GM12865 (cell line): ENCODE measurements around the gene LHFPL3.

Experiments
- DNase-seq: peaks from one replicate; pipeline ENCODE4 v3.0.0; 2010; ENCODE audit warnings: low read depth
- H3K4me3 ChIP-seq: 2 replicates; pipeline ENCODE4 v1.5.1; 2011; ENCODE audit warnings: mild to moderate bottlenecking, low read depth, low read length, control low read depth
- TF ChIP-seq, protein P1 (sequence below): IDR thresholded peaks from 2 replicates; pipeline ENCODE4 v1.5.1; 2011; ENCODE audit warnings: low read length, control low read depth, low read depth, inconsistent platforms; ENCODE audit not compliant: insufficient read depth; ENCODE audit errors: missing control alignments

Gene LHFPL3

DNA sequence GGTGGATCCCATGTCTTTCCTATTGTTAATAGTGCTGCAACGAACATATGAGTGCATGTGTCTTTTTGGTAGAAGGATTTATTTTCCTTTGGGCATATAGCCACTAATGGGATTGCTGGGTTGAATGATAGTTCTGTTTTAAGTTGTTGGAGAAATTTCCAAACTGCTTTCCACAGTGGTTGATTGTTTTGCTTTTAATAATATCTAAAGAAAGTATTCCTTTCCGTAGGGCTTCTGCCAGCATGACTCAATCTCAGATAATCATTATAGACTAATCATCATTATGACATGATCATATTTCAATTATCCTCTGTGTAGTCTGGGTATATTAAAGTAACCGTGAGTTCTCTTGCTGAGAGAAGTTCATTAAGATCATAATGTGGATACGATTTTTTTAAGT, 575.4 kb downstream of the LHFPL3 start:
- TF ChIP-seq, protein P1, sequence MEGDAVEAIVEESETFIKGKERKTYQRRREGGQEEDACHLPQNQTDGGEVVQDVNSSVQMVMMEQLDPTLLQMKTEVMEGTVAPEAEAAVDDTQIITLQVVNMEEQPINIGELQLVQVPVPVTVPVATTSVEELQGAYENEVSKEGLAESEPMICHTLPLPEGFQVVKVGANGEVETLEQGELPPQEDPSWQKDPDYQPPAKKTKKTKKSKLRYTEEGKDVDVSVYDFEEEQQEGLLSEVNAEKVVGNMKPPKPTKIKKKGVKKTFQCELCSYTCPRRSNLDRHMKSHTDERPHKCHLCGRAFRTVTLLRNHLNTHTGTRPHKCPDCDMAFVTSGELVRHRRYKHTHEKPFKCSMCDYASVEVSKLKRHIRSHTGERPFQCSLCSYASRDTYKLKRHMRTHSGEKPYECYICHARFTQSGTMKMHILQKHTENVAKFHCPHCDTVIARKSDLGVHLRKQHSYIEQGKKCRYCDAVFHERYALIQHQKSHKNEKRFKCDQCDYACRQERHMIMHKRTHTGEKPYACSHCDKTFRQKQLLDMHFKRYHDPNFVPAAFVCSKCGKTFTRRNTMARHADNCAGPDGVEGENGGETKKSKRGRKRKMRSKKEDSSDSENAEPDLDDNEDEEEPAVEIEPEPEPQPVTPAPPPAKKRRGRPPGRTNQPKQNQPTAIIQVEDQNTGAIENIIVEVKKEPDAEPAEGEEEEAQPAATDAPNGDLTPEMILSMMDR = no peak
- H3K4me3 ChIP-seq = no peak overlapping the region
- DNase-seq = no peak

DNA sequence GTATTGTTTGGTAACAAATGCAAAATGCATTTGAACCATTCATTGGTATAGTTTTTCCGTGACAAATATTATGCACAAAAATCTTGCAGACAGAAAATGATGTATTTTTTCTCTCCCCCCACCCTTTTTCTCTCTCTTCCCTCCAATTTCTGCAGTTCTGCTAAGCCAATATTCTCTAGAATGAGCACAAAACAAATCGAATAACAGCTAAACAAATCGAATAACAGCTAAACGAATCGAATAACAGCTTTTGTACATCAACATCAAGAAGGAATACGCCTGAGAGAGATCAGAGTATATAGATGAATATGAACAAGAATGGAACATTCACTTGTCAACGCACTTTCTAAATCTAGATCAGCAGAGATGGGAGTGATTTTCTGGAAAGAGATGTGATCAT, 577.6 kb downstream of the LHFPL3 start:
- DNase-seq = no peak
- TF ChIP-seq, protein P1 = no peak

DNA sequence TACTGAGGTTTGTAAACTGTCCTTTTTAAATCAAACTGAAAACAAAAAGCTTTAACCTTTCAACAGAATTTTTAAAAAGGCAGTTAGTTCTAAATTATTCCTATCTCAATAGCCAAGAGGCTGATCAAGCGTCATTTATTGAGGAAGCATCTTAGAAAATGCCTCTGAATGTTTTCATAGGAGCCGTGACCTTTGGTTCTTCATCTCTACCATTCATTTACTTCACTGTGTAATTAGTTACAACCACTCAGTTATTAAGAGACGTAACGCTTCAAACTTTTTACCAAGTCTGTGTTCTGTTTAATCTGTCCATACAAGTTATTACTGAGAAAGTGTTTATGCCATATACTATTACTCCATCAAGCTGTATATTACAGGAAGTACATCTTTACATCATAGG, 578.2 kb downstream of the LHFPL3 start:
- TF ChIP-seq, protein P1 = no peak
- DNase-seq = no peak
- H3K4me3 ChIP-seq = no peak overlapping the region

More for the DNA sequence above, 577.6 kb downstream of the LHFPL3 start:
- no peak overlapping the region for H3K4me3 ChIP-seq

DNA sequence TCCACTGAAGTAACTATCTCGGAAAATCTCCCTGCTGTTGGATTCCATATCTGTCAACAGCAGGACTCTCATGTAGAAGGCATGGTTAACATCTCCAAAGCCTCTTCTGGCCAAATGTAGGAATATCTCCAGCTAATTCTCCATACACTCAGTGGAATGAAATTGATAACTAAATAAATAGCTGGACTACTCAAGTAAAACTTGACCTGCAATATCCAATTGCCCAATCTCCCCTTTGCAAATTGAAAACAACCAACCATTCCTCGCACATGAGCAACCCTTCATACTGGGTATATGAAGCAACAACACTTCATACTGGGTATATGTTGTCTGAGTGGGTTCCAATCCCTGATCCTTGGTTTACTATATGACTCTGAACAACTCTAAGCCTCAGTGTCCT, 580.2 kb downstream of the LHFPL3 start:
- TF ChIP-seq, protein P1 = no peak
- no peak for DNase-seq

DNA sequence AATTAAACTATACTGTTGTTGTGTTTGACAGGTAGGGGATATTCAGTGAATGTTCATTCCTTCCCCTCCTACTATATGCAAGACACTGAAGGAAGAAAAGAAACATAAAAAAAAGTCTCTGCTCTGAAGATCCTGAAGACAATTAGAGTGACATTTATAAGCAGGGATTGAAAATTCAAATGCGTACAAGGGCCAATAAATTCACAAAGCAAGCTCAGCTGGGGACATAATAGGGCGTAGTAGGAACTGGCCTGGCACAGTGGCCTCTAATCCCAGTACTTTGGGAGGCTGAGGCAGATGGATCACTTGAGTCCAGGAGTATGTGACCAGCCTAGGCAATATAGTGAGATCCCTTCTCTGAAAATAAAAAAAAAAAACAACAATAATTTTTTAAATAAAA, 580.7 kb downstream of the LHFPL3 start:
- TF ChIP-seq, protein P1 = no peak
- H3K4me3 ChIP-seq = no peak overlapping the region
- DNase-seq = no peak

More for the DNA sequence above, 580.2 kb downstream of the LHFPL3 start:
- no peak overlapping the region for H3K4me3 ChIP-seq

DNA sequence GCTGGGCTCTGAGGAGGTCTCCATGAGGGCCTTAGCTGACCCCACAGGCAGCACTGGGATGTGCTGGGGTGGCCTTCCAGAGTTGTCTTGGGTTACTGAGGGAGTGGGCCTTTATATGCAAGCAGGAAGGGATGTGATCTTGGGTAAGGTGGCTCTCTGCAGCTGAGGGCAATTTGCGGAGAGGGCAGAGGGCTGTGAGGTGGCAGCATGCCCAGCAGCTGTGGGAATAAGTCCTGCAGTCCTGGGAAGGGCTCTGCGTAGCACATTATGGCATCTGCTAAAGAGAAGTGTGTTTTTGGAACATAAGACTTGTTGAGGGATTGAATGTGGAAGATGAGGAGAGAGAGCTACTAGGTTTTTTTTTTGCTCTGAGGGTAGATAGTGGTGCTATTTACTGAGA, 586.0 kb downstream of the LHFPL3 start:
- no peak for DNase-seq
- TF ChIP-seq, protein P1 = no peak
- H3K4me3 ChIP-seq = no peak overlapping the region

DNA sequence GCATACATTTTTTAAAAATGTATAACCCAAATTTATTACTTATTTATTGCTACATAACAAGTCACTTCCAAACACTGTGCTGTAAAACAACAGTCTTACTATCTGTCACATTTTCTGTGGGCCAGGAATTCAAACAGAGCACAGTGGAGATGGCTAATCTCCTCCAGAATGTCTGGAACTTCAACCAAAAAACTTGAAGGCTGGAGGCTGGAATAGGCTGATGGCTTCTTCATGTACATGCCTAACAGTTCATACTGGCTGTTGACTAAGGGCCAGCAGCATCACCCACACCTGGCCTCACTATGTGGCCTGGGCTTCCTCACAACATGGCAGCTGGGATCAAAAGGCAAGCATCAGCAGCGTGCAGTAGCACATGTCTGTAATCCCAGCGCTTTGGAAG, 593.2 kb downstream of the LHFPL3 start:
- H3K4me3 ChIP-seq = no peak overlapping the region
- no peak for DNase-seq
- TF ChIP-seq, protein P1 = no peak
